NCI-H1694 (cell line): Measurements from ENCODE around the gene ANXA2.
A peak's percentile ranks its signal among the peaks of the same experiment; 100 is the strongest.

Experiments used
- DNase-seq: peaks from one replicate; lab custom pipeline; 2025; lab: John Stamatoyannopoulos, UW

Gene ANXA2

DNA sequence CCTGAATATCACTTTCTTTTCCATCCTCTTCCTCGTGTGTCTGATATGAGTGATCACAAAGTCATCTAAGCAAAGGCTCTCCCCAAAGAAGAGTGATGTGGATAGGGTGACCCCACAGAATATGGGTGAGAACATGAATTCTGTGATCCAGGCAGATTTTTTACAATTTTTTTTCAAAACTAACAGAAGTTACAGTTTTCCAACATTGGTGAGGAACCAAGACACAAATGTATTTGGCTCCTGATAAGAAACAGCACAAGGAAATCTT is 27.0 kb downstream of the ANXA2 start:
- no peak for DNase-seq

GRCh38 chr15:60370105-60370868 is 27.5 kb downstream of the ANXA2 start:
- no peak for DNase-seq

GRCh38 chr15:60369696-60370095 is 28.1 kb downstream of the ANXA2 start:
- DNase-seq: no peak

GRCh38 chr15:60364612-60364924 is 33.2 kb downstream of the ANXA2 start:
- DNase-seq: no peak

GRCh38 chr15:60363903-60364611 is 33.7 kb downstream of the ANXA2 start:
- DNase-seq: no peak

DNA sequence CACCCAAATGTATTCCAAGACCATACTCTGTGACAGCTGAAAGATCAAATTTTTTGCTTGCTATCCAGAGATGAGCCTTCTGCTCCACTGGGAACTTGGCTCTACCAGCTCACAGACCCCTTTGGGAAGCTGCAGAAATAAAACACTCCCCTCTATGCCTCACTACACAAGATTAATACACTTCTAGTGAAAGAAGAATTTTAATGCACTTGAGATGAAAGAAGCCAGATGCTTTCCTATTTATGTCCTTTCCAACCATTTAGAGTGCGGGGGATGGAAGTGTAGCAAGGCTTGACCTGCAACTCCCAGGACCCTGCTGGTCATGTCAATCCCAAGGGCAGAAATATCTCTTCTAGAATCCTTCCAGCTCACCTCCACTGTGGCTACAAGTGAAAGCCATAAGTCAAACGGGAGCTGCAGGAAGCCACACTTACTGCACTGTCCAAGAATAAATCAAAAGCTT is 34.7 kb downstream of the ANXA2 start:
- DNase-seq: peak; percentile 19

DNA sequence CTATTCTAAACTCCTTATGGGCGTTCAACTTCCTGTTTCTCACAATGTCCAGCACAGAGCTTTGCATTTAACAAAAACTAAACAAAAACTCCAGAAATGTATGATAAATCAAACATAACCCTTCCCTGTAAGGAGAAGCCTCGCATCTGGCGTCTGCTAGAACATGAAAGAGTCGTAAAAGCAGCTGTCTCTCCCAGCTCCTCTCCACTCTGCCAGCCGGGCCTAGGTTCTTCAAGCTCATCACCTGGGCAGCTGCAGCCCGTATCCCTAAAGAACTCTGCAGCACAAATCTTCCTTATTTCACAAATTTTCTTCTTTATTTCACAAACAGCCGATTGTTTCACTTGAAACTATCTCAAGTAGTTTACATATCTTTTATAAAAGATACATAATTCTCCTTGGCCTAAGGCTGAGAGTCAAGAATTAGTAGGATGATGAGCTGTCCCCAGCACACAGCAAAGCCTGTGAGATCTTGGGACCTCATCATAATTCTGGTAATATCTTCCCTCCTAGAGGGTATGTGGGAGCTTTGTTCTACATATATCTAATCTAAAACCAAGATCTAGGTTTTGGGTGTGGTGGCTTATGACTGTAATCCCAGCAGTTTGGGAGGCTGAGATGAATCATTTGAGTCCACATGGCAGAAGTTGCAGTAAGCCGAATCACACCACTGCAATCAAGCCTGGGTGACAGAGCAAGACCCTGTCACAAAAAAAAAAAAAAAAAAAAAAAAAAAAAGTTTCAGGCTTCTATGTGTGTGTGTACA is 35.3 kb downstream of the ANXA2 start:
- DNase-seq: peak; percentile 2

- peak; percentile 75 for DNase-seq
Observed at GRCh38 chr15:60359738-60360137, 38.0 kb downstream of the ANXA2 start.

DNA sequence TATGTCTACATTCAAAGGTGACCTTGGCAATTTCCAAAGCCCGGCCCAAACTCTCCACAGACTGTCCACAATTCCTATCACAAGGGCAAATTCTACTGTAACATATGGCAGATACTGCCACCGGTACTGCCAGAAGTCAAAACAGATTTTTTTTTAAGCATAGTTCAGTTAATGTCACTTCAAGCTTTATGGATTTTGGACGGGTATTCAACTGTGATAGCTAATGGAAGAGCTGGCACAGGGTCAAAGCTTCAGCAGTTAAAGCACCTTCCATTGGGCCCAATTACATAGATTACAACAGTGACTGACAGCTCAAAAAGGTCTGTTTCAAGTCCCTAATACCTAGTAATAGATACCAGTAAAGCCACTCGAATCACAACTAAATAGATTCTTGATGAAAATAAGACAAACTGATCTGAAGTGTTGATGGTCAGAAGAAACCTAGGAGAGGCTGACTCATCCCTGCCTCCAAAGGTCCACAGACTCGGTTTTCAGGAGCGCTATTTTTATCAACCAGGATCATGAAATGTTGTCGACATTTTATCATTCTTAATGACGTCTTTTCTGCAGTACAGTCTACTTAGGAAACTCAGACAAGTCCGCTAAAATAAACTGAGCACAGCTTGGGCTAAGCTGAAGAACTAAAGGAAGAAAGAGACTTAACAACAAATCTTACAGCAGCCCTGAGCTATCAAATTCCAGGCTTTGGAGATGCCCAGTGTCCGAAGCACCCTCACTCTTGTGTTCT is 38.7 kb downstream of the ANXA2 start:
- peak; percentile 88 for DNase-seq

GRCh38 chr15:60356832-60357231 is 41.0 kb downstream of the ANXA2 start:
- DNase-seq: no peak

DNA sequence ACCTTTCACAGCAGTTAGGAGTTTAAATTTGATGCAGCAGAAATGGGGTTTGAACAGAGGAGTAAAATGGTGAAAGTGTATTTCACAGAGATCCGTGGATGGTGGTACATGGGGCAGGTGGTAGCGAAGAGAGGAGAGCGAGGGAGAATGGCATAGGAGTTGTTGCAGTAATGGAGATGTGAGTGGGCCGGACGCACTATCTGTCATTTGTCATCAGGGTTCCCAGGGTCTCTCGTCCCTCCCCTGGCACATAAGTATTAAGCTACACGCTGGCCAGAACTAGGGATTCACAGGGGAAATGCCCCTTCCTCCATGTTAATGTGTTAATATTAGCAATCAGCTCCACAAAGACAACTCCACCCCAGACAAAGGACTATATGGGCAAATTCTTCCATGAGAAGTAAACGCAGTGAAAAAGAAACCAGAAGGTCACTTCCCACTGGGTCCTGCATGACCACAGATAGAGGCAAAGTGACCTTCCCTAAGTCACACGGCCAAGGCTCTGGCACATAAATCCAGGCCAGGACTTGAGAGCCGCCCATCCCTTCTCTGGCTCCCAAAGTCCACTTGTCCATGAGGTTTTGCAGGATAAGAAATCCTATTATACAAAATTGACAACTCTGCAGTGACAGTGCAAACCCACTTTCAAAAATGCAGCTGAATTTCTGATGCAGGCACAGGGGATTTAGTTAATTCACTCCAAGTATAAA is 42.5 kb downstream of the ANXA2 start:
- no peak for DNase-seq

DNA sequence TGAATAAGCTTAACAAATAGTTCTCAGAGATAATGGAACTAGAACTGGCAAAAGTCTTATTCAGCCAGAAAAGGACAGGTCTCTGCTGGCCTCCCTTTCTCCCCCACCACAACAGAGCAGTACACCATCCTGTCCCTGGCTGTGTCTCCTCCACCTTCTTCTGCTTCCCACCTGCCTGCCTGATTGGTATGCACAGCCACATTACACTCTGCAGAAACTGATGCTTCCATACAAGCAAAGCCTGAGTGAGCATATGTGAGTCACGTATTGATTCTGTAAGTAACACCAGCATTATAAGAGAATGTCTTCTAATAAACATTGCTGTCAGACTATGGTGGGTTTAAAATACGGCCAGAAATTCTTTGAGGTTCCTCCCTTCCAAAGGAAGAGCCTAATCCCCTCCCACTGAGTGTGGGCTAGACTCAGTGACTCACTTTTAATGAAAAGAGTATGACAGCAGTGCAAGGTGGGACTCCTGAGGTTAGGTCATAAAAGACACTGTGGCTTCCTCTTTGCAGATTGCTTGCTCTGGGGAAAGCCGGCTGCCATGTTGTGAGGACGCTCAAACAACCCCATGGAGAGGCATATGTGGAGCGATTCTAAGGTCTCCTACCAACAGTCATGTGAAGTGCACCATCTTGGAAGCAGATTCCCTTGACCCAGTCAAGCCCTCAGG is 44.4 kb downstream of the ANXA2 start:
- no peak for DNase-seq

GRCh38 chr15:60352525-60352924 is 45.3 kb downstream of the ANXA2 start:
- DNase-seq: no peak

GRCh38 chr15:60351066-60351465 is 46.7 kb downstream of the ANXA2 start:
- DNase-seq: peak; percentile 81

- DNase-seq: peak; percentile 5
Observed at GRCh38 chr15:60350108-60350507, 47.7 kb downstream of the ANXA2 start.

GRCh38 chr15:60349589-60349988 is 48.2 kb downstream of the ANXA2 start:
- DNase-seq: no peak

DNA sequence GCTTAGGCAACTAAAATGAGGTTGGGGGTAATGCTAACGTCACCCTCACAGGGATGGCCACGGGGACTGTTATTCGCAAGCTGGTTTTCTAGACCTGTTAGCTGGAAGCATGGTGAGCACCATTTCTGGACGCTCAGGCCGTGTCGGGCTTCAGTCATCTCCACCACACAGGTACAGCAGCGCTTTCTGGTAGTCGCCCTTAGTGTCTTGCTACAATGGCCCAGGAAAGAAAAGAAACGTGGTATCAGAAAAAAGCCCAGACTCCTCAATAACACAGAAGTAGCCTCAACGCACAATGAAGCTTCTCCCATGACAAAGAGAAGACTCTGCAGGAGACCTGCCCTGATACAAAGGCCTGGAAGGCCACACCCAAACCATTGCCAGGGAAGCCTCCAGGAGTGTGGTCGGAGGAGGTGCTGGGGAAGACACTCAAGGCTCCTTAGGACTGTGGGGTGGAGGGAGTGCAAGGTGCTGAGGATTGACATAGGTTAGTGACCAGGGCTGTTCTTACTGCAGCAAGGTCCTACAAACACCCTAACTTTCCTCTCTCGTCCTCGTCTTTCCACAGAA is 50.2 kb downstream of the ANXA2 start:
- DNase-seq: no peak

- no peak for DNase-seq
Observed at GRCh38 chr15:60346653-60347052, 51.1 kb downstream of the ANXA2 start.

DNA sequence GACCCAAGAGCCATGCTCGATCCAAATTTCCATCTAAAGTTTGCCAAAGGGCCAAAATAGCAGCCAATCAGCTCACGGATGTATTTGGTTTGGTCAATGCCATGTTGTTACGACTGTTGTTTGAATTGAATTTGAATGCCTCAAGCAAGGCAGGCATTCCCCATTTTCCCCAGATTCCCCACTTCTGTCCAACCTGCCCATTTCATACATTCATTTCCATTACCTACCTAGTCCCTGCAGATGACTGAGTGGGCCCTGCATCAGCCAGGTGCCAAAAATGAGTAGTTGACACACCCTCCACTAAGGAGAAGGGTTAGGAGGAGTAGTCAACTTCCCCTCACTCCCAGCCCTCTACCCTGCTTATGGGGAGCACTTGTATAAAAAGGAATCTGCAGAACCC is 51.7 kb downstream of the ANXA2 start:
- no peak for DNase-seq

DNA sequence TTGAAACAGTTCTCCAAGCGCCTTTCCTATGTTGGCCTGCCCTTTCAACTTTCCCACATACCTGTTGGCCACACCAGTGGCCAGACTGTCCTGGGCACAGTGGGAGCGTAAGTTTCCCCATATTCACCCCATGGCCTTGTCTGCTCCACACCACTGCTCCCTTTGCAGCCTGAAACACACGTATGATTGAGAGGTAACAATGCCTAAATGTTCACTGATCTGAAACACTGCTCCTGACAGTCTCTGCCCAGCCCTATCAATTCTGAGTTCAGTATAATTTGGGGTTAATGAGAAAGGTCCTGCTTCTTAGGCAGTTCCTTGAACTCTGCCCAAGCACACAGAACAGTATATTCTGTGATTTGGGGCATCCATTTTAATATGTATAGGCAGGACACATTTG is 52.2 kb downstream of the ANXA2 start:
- DNase-seq: no peak

DNA sequence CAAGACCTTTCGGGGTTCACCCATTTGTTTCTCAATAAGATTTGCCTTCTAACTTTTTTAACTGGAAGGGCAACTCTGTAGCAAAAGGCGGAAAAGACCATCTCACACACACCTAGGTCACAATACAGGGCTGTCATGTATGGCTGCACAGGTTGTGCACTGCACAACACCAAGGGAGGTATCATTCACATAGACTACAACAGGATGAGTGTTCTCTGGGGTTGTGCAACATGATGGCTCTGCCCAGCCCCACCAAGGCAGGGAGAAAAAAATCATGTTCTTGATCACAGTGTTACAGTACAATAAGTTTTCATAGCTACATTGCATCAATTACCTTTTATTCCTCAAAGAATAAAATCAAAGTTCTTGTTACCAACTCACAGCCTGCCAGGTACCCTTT is 52.8 kb downstream of the ANXA2 start:
- DNase-seq: no peak
